K562 (cell line): ENCODE results near the gene RBM20. TPM values are rescaled to one million over a fixed set of nuclear protein-coding genes. Genes with fewer than 3 reads are reported as not detected.
A peak's percentile ranks its signal among the peaks of the same experiment; 100 is the strongest.

Experiments used
- BHLHE40 ChIP-seq: IDR thresholded peaks from 2 replicates; pipeline ENCODE4 v1.6.1; 2011; ENCODE audit warnings: low read length, improper control_type of control experiment
- BRD4 ChIP-seq: fragments of 200-600 bp; sonication (generic); IDR thresholded peaks from 2 replicates; pipeline ENCODE4 v1.6.1; 2017; ENCODE audit warnings: inconsistent platforms
- C11orf30 ChIP-seq: fragments of 450-650 bp; IDR thresholded peaks from 2 replicates; pipeline ENCODE4 v1.6.1; 2016; ENCODE audit warnings: low read depth, mild to moderate bottlenecking
- CREBBP ChIP-seq: IDR thresholded peaks from one replicate; pipeline ENCODE4 v1.6.1; 2012; ENCODE audit warnings: low read depth, mild to moderate bottlenecking, control low read depth, inconsistent platforms, low read length
- FOXK2 ChIP-seq, 2 experiments: fragments of 450-650 bp; IDR thresholded peaks in 1 of 2; conservative IDR thresholded peaks in 1 of 2; 2 replicates each; pipeline ENCODE4 v1.6.1; 2016; ENCODE audit warnings: low read depth in 2 of 2, mild to moderate bottlenecking in 1 of 2
- HOXB6 ChIP-seq: fragments of 250-450 bp; sonication (Bioruptor Pico); IDR thresholded peaks from 2 replicates; pipeline ENCODE4 v1.5.1; 2022; ENCODE audit warnings: mild to moderate bottlenecking, borderline replicate concordance
- JUND ChIP-seq, 2 experiments: IDR thresholded peaks; 2 replicates in 1 of 2; 3 replicates in 1 of 2; pipeline ENCODE4 v1.6.1; 2011; ENCODE audit warnings: borderline replicate concordance in 2 of 2, low read depth in 2 of 2, low read length in 2 of 2, improper control_type of control experiment in 1 of 2, missing biosample characterization in 1 of 2, missing genetic modification characterization in 1 of 2, missing genetic modification reagents in 1 of 2
- KDM4B ChIP-seq, 2 experiments: fragments of 450-650 bp in 1 of 2; sonication (generic) in 1 of 2; IDR thresholded peaks; 2 replicates each; pipeline ENCODE4 v1.6.1; 2016 to 2017; ENCODE audit warnings: borderline replicate concordance in 2 of 2, antibody characterized with exemption in 1 of 2, low read depth in 1 of 2, mild to moderate bottlenecking in 1 of 2
- MAFG ChIP-seq: fragments of 450-650 bp; conservative IDR thresholded peaks from 2 replicates; pipeline ENCODE4 v1.6.1; 2016; ENCODE audit warnings: missing genetic modification characterization, missing compliant biosample characterization
- MEF2D ChIP-seq: conservative IDR thresholded peaks from 2 replicates; pipeline ENCODE4 v1.6.1; 2016; ENCODE audit warnings: low read depth, missing genetic modification characterization, missing compliant biosample characterization
- MYBL2 ChIP-seq, 2 experiments: fragments of 450-650 bp in 1 of 2; sonication (generic) in 1 of 2; formaldehyde crosslinking in 1 of 2; IDR thresholded peaks; 2 replicates each; pipeline versions ENCODE4 v1.6.1 to v1.8.1; 2017 to 2022; ENCODE audit warnings: borderline replicate concordance in 1 of 2, inconsistent platforms in 1 of 2, low read depth in 1 of 2, mild to moderate bottlenecking in 1 of 2, missing genetic modification reagents in 1 of 2, moderate library complexity in 1 of 2
- NFXL1 ChIP-seq: fragments of 450-650 bp; formaldehyde crosslinking; IDR thresholded peaks from 2 replicates; pipeline ENCODE4 v1.4.0; 2021; ENCODE audit warnings: mild to moderate bottlenecking
- NR2C1 ChIP-seq, 2 experiments: fragments of 450-650 bp; IDR thresholded peaks; 2 replicates each; pipeline ENCODE4 v1.6.1; 2017; ENCODE audit warnings: mild to moderate bottlenecking in 2 of 2, antibody characterized with exemption in 1 of 2, inconsistent platforms in 1 of 2, missing compliant biosample characterization in 1 of 2, missing genetic modification characterization in 1 of 2
- TAF7 ChIP-seq: fragments of 450-650 bp; IDR thresholded peaks from 2 replicates; pipeline ENCODE4 v1.6.1; 2016; ENCODE audit warnings: missing genetic modification characterization, missing compliant biosample characterization
- YY1 ChIP-seq, 3 experiments: IDR thresholded peaks; 2 replicates each; pipeline ENCODE4 v1.6.1; 2011; ENCODE audit warnings: low read length in 2 of 3, mild to moderate bottlenecking in 2 of 3, moderate library complexity in 2 of 3, borderline replicate concordance in 1 of 3, control low read depth in 1 of 3, low read depth in 1 of 3; ENCODE audit not compliant: insufficient read depth in 3 of 3, insufficient replicate concordance in 2 of 3, control insufficient read depth in 1 of 3, insufficient read length in 1 of 3; ENCODE audit errors: extremely low read depth in 1 of 3
- ZBTB11 ChIP-seq, 3 experiments: fragments of 200-800 bp in 1 of 3; fragments of 250-450 bp in 1 of 3; fragments of 450-650 bp in 1 of 3; sonication (Bioruptor Pico) in 1 of 3; sonication (Bioruptor generic) in 1 of 3; formaldehyde crosslinking in 1 of 3; IDR thresholded peaks; 2 replicates each; pipeline versions ENCODE4 v1.6.1 to v1.8.0; 2016 to 2022; ENCODE audit warnings: mild to moderate bottlenecking in 2 of 3, missing genetic modification characterization in 2 of 3, missing compliant biosample characterization in 1 of 3, moderate library complexity in 1 of 3
- ZNF197 ChIP-seq: fragments of 200-800 bp; sonication (Bioruptor generic); IDR thresholded peaks from 2 replicates; pipeline ENCODE4 v1.6.1; 2016; ENCODE audit warnings: low read depth, missing genetic modification characterization, missing compliant biosample characterization
- ZNF384 ChIP-seq: IDR thresholded peaks from 2 replicates; pipeline ENCODE4 v1.6.1; 2012; ENCODE audit warnings: low read depth, low read length, improper control_type of control experiment
- ZNF395 ChIP-seq: fragments of 200-800 bp; sonication (Bioruptor generic); IDR thresholded peaks from 2 replicates; pipeline ENCODE4 v1.6.1; 2017; ENCODE audit warnings: missing genetic modification characterization, missing compliant biosample characterization
- ZNF445 ChIP-seq: fragments of 250-450 bp; sonication (Bioruptor Pico); IDR thresholded peaks from 2 replicates; pipeline ENCODE4 v1.4.0; 2020; ENCODE audit warnings: low read depth, mild to moderate bottlenecking, moderate library complexity
- polyA plus RNA-seq, 8 experiments: library from polyadenylated mRNA; depleted of rRNA in 4 of 8; stranded (reverse) in 5 of 8; unstranded in 3 of 8; fragments of >200 nt; fragmentation: Nextera tagmentation in 2 of 8; fragmentation: Illumina TruSeq in 1 of 8; extraction: Ambion mirVana in 2 of 8; extraction: Trizol in 1 of 8; gene quantifications; 2 replicates each; pipeline versions ENCODE4 v1.2.1 to v1.2.3, GENCODE V29; 2011 to 2014; ENCODE audit warnings: inconsistent platforms in 1 of 8, missing spikeins in 1 of 8
- total RNA-seq, 7 experiments: library from RNA; depleted of rRNA in 6 of 7; stranded (reverse); fragments of >200 nt in 6 of 7; fragmentation: Illumina TruSeq in 2 of 7; extraction: Trizol in 2 of 7; gene quantifications; 2 replicates each; pipeline versions ENCODE4 v1.2.1 to v1.2.3, GENCODE V29; 2011 to 2021; ENCODE audit warnings: low replicate concordance in 1 of 7

The RBM20 gene
- total and polyA plus RNA-seq, 9 of the 15 experiments (the other 6 are each of a cell fraction or from before 2014, with no cell fraction given), result 0.63 to 5.7 (median 3.2) TPM

- TF ChIP-seq BHLHE40 (no peak), JUND (IDR thresholded peaks at IDR 0.05; ENCODE audit: borderline replicate concordance, low read depth, low read length) (peak; percentile 35; the same call in 1 of the 2 replicates), JUND (tag; IDR thresholded peaks at IDR 0.05; ENCODE audit: borderline replicate concordance, low read depth, low read length) (no peak), MYBL2 (IDR thresholded peaks at IDR 0.05; ENCODE audit: low read depth) (peak; percentile 74), MYBL2 (CRISPR knock-in tag; IDR thresholded peaks at IDR 0.05; ENCODE audit: borderline replicate concordance) (no peak), TAF7 (tag) (0 out of 2 replicates have a peak, but pooled peaks have one; percentile 5), ZNF445 (CRISPR knock-in tag) (no peak), ZNF395 (CRISPR knock-in tag) (peak; percentile 40; the same call in 1 of the 2 replicates), CREBBP (no peak), MEF2D (tag) (0 out of 2 replicates have a peak, but pooled peaks have one; percentile 4), NFXL1 (no peak), C11orf30 (peak; percentile 63), MAFG (tag) (peak; percentile 63), ZNF197 (CRISPR knock-in tag) (0 out of 2 replicates have a peak, but pooled peaks have one; percentile 14), ZNF384 (peak; percentile 94), FOXK2 (conservative IDR thresholded peaks at IDR 0.05 in 1 of 2, IDR thresholded peaks at IDR 0.05 in 1 of 2; ENCODE audit: low read depth in 2 of 2) (no peak), YY1 (IDR thresholded peaks at IDR 0.05; ENCODE audit: borderline replicate concordance in 1 of 3, control insufficient read depth in 1 of 3, extremely low read depth in 1 of 3, insufficient read depth in 3 of 3, insufficient read length in 1 of 3, insufficient replicate concordance in 2 of 3, low read depth in 1 of 3, low read length in 2 of 3) (no peak), ZBTB11 (CRISPR knock-in tag; IDR thresholded peaks at IDR 0.05) (0 out of 6 replicates have a peak, but pooled peaks of 1 of the 3 experiments have one; percentile 9), HOXB6 (CRISPR knock-in tag) (no peak), NR2C1 (IDR thresholded peaks at IDR 0.05) (no peak; the same call in 1 of the 2 replicates), NR2C1 (tag; IDR thresholded peaks at IDR 0.05) (peak; percentile 49; the same call in 1 of the 2 replicates), KDM4B (IDR thresholded peaks at IDR 0.05; ENCODE audit: borderline replicate concordance in 2 of 2, low read depth in 1 of 2) (no peak), BRD4 (peak; percentile 33; the same call in 1 of the 2 replicates)
Observed at GRCh38 chr10:110764793-110765512, 120.8 kb downstream of the RBM20 start (continued).
